Type B pancreatic cell (in vitro differentiated cells): ENCODE data around the gene AP1M1. TPM values are rescaled to one million over a fixed set of nuclear protein-coding genes. Genes with fewer than 3 reads are reported as not detected.

Source experiments
- DNase-seq: peaks from one replicate; pipeline ENCODE4 v3.0.0; 2021; ENCODE audit warnings: mixed read lengths; ENCODE audit not compliant: unreplicated experiment; ENCODE audit errors: extremely low spot score
- H3K27ac Mint-ChIP-seq: 2 replicates; pipeline ENCODE4 v1.8.0; 2021; ENCODE audit warnings: mild to moderate bottlenecking, mixed read lengths
- H3K27me3 Mint-ChIP-seq: 2 replicates; pipeline ENCODE4 v1.8.0; 2021; ENCODE audit warnings: mixed read lengths
- H3K36me3 Mint-ChIP-seq: 2 replicates; pipeline ENCODE4 v1.8.0; 2021; ENCODE audit warnings: mixed read lengths
- H3K4me1 Mint-ChIP-seq: one replicate; pipeline ENCODE4 v1.8.0; 2021; ENCODE audit warnings: mixed read lengths; ENCODE audit not compliant: unreplicated experiment
- H3K4me3 Mint-ChIP-seq: 2 replicates; pipeline ENCODE4 v1.8.0; 2021; ENCODE audit warnings: mild to moderate bottlenecking, mixed read lengths
- H3K9me3 Mint-ChIP-seq: 2 replicates; pipeline ENCODE4 v1.8.0; 2021; ENCODE audit warnings: mixed read lengths
- CTCF ChIP-seq: fragments of 200-600 bp; sonication (generic); conservative IDR thresholded peaks from 2 replicates; pipeline ENCODE4 v1.5.0; 2021; ENCODE audit warnings: antibody characterized with exemption, mild to moderate bottlenecking
- total RNA-seq: library from RNA; stranded (reverse); gene quantifications from 2 replicates; pipeline ENCODE4 v1.2.1, GENCODE V29; 2021; ENCODE audit warnings: low replicate concordance

Gene AP1M1
- total RNA-seq, 1 donor from 2014 or later, result 75.0 TPM

GRCh38 chr19:16201011-16201391 lies 3.3 kb downstream of the AP1M1 start:
- Mint-ChIP-seq H3K4me3 (peak overlapping the region; percentile 77), H3K4me1 (peaks cover 20% of the 10 kb centered on the region), H3K27me3 (no peaks in the 10 kb centered on the region), H3K9me3 (no peaks in the 10 kb centered on the region), H3K36me3 (peaks cover 5% of the 10 kb centered on the region), H3K27ac (no peak overlapping the region)
- no peak for DNase-seq
- no peak for TF ChIP-seq CTCF

- DNase-seq, result no peak
- no peak overlapping the region for H3K27ac Mint-ChIP-seq
Observed at GRCh38 chr19:16202320-16203255, 4.9 kb downstream of the AP1M1 start.

GRCh38 chr19:16203256-16204004 lies 5.7 kb downstream of the AP1M1 start:
- TF ChIP-seq CTCF, result no peak
- Mint-ChIP-seq H3K9me3 (no peaks in the 10 kb centered on the region), H3K4me1 (peaks cover 8% of the 10 kb centered on the region), H3K27me3 (no peaks in the 10 kb centered on the region), H3K27ac (no peak overlapping the region), H3K4me3 (no peak overlapping the region), H3K36me3 (peaks cover 5% of the 10 kb centered on the region)
- no peak for DNase-seq

More at GRCh38 chr19:16202320-16203255, 4.9 kb downstream of the AP1M1 start:
- Mint-ChIP-seq H3K4me1 (peaks cover 10% of the 10 kb centered on the region), H3K27me3 (no peaks in the 10 kb centered on the region), H3K9me3 (no peaks in the 10 kb centered on the region), H3K4me3 (peak overlapping the region; percentile 11), H3K36me3 (peaks cover 5% of the 10 kb centered on the region)
- no peak for TF ChIP-seq CTCF

- no peak for DNase-seq
- Mint-ChIP-seq H3K27me3 (no peaks in the 10 kb centered on the region), H3K27ac (no peak overlapping the region), H3K36me3 (peaks cover 5% of the 10 kb centered on the region), H3K4me1 (peaks cover 4% of the 10 kb centered on the region), H3K4me3 (no peak overlapping the region), H3K9me3 (no peaks in the 10 kb centered on the region)
- TF ChIP-seq CTCF, result no peak
Observed at GRCh38 chr19:16204005-16204294, 6.2 kb downstream of the AP1M1 start.

GRCh38 chr19:16205205-16206045 lies 7.7 kb downstream of the AP1M1 start:
- no peaks in the 10 kb centered on the region for H3K27me3 Mint-ChIP-seq
- no peak for TF ChIP-seq CTCF
- no peak for DNase-seq
- H3K27ac Mint-ChIP-seq, result no peak overlapping the region
- H3K4me3 Mint-ChIP-seq, result no peak overlapping the region
- H3K4me1 Mint-ChIP-seq, result no peaks in the 10 kb centered on the region
- H3K36me3 Mint-ChIP-seq, result peaks cover 16% of the 10 kb centered on the region
- no peaks in the 10 kb centered on the region for H3K9me3 Mint-ChIP-seq
